Erythroblast (primary cell): ENCODE results near the gene IPPK.

ENCODE experiments used
- DNase-seq, 2 experiments: peaks; one replicate each; lab custom pipeline; 2025; lab: John Stamatoyannopoulos, UW
- GATA1 ChIP-seq: IDR thresholded peaks from 2 replicates; pipeline ENCODE4 v1.6.1; 2011; ENCODE audit warnings: low read depth, mild to moderate bottlenecking, control low read depth, low read length, moderate library complexity
- POLR2A ChIP-seq: IDR thresholded peaks from 2 replicates; pipeline ENCODE4 v1.6.1; 2011; ENCODE audit warnings: mild to moderate bottlenecking, low read length

Gene IPPK

DNA sequence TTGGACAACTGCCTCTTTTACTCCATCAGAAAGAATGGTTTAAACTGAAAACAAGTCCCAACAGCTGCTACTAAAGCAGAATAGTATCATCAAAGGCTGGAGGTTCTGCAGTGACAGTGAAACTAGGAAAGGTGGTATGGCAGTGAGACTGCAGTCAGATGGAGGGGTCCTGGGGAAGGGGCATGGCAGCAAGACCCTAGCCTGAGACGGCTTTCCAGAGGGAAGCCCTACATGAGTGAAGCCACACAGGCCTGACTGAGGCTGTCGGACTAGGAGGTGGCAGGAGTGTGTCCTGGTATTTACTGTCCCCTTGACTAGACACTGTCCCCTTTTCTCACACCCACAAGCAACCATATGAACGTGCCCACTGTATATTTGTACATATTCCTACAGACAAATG lies 40.4 kb upstream of the IPPK start:
- DNase-seq = no peak
- TF ChIP-seq GATA1 (no peak), POLR2A (no peak)

DNA sequence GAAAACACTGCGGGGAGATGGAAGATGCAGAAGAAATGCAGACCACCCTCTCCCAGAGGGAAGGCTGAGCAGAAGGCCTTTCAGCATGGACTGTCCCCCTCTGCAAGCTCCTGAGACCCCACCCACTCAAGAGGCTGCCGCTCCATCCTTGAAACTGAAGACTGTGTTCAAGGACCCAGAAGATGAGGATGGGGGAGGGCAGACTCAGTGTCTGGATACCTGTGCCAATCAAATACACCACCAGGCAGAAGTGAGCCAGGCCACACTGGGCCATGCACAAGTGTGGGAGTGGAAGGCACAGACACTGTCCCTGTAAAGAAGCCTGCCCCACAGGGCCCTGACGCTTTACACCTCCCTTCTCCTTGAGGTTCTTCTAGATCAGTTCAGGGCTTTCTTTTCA lies 40.0 kb upstream of the IPPK start:
- no peak for DNase-seq
- TF ChIP-seq POLR2A = no peak
- no peak for TF ChIP-seq GATA1

DNA sequence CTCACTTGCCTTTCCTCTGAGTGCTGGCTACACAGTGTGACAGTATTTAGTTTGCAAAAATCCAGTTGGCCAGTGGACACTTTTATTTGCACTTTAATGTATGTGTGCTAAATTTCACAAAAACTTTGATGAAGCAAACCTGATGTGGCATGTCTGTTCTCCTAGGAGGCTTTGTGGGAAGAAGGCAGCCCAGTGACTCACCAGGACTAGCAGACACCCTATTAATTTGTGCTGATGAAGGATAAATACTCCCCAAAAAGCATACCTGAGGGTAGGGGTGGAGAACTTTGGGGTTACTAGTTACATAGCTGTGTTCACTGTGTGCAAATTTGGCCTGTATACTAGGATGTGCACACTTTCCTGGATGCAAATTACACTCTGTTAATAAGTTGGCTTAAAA lies 39.3 kb upstream of the IPPK start:
- TF ChIP-seq GATA1 (no peak), POLR2A (no peak)
- no peak for DNase-seq

DNA sequence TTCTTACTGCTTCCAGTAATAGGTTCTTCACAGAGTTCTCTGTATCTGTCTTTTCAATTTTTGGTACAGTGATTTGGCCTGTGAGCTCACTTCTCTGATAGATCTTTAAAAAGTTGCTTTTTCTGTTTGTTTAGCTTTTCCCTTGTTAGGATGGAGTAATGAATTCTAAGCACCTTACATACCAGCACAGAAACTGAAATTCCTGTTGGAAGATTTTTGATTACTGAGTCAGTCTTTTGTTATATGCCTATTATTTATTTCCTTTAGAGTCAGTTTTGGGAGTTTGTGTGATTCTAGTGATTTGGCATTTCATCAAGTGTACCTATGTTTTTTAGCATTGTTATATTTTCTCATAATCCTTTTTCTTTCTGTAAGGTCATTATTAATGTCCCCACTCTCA lies 37.6 kb upstream of the IPPK start:
- DNase-seq = no peak
- TF ChIP-seq POLR2A = no peak
- TF ChIP-seq GATA1 = no peak

DNA sequence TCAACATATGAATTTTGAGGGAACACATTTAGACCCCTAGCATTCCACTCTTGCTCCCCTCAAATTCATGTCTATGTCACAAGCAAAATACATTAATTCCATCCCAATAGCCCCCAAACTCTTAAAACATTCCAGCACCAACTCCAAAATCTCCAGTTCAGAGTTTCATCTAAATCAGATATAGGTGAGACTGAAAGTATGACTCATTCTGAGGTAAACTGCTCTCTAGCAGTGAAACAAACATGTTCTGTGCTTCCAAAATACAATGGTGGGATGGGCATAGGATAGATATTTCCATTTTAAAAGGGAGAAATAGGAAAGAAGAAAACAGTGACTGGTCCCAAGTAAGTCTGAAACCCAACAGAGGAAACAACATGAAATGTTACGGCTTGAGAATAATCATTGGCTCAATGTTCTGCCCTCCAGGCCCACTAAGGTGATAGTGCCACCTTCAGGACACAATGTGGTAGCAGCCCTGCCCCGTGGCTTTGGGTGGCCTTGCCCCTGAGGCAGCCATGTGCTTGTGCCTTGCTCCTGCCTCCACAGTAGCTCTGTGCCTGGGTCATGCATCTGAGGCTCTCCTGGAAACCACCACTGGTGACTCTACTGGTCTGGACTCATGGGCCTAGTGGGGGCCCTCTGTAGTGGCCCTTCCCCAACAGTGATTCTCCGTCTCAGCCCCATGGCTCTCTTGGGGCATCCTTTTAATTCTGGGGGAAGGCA lies 36.4 kb upstream of the IPPK start:
- TF ChIP-seq GATA1 (no peak), POLR2A (no peak)
- peak; percentile 50 to 62 for DNase-seq

DNA sequence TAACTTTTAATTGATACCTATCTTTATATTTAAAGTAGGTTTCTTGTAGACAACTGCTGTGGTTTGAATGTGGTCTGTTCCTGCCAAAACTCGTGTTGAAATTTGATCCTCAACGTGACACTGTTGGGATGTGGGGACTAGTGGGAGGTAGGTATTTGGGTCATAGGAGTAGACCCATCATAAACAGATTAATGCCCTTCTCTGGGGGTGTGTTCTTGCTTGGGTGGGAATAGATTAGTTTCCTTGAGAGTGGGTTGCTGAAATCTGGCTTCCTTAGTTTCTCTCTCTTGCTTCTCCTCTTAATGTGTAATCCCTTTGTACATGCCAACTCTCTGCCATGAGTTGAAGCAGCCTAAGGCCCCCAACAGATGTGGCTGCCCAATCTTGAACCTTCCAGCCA lies 34.6 kb upstream of the IPPK start:
- TF ChIP-seq GATA1 (no peak), POLR2A (no peak)
- DNase-seq = no peak

DNA sequence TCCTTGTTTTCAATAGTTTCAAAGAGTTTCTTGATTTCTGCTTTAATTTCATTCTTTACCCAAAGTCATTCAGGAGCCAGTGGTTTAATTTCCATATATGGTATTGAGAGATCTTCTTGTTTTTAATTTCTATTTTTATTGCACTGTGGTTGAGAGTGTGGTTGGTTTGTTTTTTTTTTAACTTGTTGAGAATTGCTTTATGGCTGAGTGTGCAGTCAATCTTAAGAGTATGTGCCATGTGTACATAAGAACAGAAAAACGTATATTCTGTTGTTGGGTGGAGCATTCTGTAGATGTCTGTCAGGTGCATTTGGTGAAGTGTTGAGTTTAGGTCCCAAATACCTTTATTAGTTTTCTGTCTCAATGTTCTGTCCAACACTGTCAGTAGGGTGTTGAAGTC lies 26.7 kb upstream of the IPPK start:
- TF ChIP-seq GATA1 = no peak
- TF ChIP-seq POLR2A = no peak
- no peak for DNase-seq

DNA sequence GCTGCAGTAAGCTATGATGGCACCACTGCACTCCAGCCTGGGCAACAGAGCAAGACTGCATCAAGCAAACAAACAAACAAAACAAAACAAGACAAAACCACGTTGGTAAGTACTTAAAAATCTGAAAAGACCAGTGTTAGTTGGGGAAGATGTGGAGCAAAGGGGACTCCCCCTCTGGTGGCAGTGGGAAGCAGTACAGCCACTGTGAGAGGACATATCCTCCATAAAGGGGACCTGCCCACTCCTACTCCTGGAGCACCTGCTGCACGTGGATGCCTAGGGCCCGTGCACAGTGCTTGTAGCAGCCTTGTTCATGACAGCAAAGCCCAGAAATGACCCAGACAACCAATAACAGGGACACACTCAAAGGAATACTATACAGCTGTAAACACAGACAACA lies 17.0 kb upstream of the IPPK start:
- DNase-seq = peak; percentile 15 to 19
- no peak for TF ChIP-seq GATA1
- TF ChIP-seq POLR2A = no peak

DNA sequence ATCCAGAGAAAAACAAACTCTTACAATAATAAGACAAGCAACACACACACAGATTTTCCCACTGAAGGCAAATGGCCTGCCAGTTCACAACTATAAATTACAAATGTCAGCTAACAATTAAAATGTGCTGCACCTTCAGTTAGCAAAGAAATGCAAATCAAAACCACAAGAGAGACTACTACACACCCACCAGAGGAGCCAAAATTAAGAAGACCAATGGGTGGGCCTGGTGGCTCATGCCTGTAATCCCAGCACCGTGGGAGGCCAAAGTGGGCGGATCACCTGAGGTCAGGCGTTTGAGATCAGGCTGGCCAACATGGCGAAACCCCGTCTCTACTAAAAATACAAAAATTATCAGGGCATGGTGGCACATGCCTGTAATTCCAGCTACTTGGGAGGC lies 15.1 kb upstream of the IPPK start:
- no peak for TF ChIP-seq POLR2A

DNA sequence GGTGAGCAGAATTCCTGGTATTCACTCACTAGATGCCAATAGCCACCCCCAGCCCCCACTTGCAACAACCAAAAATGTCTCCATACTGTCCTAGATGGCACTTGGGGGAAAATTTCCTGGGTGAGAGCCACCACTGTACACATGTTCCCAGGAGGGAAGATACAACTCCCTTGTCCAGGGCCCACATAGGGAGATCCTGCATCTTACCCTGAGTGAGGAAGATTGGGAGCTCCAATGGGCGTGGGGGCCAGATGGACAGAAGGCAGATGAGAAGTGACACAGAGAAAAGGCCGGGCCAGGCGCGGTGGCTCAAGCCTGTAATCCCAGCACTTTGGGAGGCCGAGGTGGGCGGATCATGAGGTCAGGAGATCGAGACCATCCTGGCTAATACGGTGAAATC lies 12.3 kb upstream of the IPPK start:
- TF ChIP-seq POLR2A = no peak
- no peak for TF ChIP-seq GATA1
- DNase-seq = no peak

More for the DNA sequence above, 15.1 kb upstream of the IPPK start:
- DNase-seq = no peak

DNA sequence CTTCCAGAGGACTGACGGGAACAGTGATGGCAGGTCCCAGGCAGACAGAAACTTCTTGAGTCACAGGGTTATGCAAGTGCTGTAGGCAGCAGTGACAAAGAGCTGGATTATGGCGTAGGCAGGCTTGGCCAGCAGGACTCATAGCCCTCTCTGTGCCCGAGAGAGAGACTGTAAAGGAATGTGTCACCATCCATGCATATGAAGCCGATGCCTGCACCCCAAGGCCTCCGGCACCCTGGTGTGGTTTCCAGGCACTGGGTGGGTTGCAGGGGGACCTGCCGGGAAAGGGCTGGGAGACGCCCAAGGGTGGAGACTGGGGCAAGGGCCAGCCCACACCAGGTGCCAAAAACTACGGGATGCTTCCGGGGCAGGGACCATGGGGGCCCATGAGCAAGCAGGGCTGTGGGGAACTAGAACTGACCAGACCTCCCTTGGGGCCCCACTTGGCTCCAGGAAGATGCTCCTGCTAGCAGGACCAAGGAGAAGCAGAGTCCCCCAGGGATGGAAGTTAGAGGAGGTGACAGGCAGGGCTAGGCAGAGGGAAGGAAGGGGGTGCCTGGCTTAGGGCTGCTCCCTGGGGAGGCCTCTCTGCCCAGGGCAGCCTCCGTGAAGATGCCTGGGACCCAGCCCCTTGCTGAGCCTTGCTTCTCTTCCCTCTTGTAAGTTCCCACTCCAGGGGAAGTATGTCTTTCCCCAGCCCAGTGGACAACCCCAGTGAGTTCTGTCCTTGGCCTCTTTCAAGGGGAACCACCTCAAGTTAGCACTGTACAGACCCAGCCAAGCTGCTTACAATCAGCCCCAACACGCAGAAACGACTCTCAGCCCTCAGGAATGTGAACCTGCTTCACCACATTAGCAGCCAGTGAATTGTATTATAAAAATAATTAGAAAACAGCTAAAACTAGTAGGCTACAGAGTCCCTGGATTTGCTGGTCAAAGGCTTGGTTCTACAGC lies 10.5 kb upstream of the IPPK start:
- no peak for DNase-seq
- TF ChIP-seq GATA1 (no peak), POLR2A (no peak)

DNA sequence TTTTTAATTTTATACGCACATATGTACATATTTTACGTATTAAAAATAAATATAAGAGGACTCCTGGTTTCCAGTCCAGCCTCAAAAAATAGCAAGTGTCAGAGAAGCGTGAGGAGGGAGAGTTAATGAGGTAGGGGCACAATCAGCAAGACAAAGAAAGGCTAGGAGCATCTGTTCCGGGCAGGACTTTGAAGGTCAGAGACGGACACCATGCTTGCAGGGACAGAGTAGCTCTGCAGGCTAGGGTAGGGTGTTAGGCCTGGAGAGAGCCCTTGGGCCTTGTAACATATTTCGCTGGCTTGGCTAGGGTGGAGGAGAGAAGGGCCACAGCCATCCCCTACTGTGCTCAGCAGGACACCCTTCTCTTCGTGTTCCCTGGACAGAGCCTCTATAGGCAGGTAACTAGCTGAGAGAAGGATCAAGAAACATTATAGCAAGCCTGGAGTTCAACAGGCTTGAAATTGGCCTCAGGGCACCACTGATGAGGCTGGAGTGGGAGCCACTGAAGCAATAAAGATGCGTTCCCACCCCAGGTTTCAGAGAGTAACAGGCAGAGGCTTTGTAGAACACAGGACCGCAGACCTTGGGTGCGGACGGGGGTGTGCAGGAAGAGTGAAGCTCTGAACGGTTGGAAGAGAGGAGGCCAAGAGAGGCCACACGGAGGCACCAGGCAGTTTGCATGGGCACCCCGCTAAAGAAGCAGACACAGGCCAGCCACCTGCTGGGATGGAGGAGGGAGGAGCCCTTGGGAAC lies 9.7 kb upstream of the IPPK start:
- no peak for TF ChIP-seq GATA1
- TF ChIP-seq POLR2A = no peak
- no peak for DNase-seq

DNA sequence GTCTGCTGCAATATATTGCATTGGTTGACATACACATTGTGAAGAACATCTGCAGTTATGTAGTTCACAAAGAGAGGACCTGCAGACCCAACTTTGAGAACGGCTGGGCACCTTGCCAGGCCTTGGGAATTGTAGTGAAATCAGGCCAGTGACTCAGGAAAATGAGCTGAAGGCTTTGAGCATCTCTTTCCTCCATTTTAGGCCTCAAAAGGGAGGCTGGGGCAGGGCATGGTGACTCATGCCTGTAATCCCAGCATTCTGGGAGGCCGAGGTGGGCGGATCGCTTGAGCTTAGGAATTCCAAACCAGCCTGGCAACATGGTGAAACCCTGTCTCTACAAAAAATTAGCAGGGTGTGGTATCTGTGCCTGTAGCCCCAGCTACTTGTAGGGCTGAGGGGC lies 1.4 kb upstream of the IPPK start:
- TF ChIP-seq GATA1 (no peak), POLR2A (no peak)
- peak; percentile 38 to 58 for DNase-seq

DNA sequence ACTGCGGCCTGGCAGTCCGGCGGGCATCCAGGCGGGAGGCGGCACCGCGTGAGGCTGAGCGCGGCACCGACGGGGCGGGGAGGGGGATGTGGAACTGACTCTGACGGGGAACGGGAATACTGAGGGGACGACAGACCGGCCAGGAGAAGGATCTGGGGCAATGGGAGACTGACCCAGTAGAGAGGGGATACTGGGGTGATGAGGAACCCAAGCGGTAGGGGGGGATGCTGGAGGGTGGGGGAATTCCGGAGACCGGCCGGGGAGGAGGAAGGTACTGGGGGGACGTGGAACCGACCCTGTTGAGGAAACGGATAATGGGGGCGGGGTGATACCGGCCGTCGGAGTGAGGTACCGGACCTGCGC lies 423 bp downstream of the IPPK start:
- DNase-seq = peak; percentile 50 to 58
- TF ChIP-seq POLR2A = no peak
- no peak for TF ChIP-seq GATA1
